NCI-H2107 treated with DMSO at 0.1 percent for 48 hours (cell line): Measurements from ENCODE around the gene DCUN1D2.

Experiments used
- DNase-seq: peaks from one replicate; lab custom pipeline; 2025; ENCODE audit not compliant: unreplicated experiment; lab: John Stamatoyannopoulos, UW

Gene DCUN1D2

GRCh38 chr13:113412440-113412839 is 78.1 kb downstream of the DCUN1D2 start:
- DNase-seq, result no peak

DNA sequence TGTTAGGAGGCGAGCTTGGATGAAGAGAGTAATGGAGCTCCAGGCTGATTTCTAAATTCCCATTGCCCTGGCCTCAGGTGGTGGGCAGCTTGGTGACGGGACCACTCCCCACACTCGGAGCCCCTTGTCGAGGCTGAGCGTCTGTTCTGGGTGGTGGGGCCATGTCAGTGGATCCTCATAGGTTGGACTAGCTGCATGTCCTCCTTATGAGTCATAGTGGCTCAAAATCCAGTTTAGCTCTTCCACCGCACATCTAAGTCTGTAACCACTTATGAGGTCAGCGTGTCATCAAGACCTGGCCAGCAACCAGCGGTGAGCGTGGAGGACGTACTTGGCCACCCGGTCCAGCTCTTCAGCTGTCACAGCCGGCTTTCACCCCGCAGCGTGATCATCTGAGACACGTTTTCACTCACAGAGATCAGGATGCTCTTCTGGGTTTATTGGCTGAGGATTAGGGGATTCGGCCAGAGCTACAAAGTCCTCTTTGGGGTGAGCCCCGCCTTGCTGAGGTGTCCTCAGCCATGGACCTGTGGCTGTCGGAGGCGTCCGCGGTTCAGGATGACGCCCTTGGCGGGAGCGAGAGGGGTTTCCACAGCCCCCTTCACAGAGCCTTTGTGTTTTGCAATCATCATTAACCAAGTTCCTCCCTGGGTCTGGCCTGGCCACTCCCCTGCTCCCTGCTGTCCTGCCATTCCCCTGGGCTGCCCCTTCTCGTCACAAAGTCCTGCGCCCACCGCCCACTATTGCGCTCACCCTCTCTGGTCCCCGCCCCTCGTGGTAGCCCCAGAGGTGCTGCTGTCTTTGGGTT is 79.1 kb downstream of the DCUN1D2 start:
- DNase-seq, result no peak

- DNase-seq, result no peak
Observed at GRCh38 chr13:113410472-113411201, 79.9 kb downstream of the DCUN1D2 start.

GRCh38 chr13:113408562-113408961 is 81.9 kb downstream of the DCUN1D2 start:
- DNase-seq, result no peak

DNA sequence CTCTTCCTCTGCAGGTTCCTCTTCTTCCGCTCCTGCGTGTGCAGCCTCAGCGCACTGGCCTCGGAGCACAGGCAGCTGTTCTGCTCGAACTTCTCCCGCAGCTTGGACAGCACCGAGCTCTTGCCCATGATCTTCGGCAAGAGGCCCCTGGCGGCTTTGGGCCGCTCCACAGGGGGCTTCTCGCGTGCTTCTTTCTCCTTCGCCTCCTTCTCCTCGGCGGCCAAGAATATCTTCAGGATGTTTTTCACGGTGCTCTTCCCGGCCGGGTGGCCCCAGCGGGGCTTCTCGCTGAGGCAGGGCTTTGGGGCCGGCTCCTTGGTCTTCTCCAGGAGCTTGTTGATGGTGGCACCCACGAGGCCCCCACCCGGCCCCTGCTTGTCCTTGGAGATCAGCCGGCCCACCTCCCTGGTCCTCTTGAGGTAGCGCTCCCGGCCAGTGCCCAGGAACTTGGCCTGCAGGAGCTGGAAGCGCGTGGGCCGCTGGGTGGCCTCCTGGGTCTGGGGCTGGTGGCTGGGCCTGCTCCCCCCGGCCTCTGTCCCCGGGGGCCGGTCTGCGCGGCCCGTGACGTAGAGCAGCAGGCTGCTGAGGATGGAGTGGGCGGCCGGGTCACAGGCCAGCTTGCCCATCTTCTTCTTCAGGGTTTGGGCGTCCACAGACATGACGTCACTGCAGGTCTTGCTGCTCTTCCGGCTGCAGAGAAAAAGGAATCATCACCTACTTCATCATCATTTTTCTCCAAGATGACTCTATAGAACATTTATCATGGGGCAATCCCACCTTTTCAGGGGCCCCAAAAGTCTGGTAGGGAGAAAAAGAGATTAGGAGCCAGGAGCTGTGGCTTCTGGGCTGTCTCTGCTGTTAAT is 82.7 kb downstream of the DCUN1D2 start:
- no peak for DNase-seq

- no peak for DNase-seq
Observed at GRCh38 chr13:113407103-113407530, 83.4 kb downstream of the DCUN1D2 start.

DNA sequence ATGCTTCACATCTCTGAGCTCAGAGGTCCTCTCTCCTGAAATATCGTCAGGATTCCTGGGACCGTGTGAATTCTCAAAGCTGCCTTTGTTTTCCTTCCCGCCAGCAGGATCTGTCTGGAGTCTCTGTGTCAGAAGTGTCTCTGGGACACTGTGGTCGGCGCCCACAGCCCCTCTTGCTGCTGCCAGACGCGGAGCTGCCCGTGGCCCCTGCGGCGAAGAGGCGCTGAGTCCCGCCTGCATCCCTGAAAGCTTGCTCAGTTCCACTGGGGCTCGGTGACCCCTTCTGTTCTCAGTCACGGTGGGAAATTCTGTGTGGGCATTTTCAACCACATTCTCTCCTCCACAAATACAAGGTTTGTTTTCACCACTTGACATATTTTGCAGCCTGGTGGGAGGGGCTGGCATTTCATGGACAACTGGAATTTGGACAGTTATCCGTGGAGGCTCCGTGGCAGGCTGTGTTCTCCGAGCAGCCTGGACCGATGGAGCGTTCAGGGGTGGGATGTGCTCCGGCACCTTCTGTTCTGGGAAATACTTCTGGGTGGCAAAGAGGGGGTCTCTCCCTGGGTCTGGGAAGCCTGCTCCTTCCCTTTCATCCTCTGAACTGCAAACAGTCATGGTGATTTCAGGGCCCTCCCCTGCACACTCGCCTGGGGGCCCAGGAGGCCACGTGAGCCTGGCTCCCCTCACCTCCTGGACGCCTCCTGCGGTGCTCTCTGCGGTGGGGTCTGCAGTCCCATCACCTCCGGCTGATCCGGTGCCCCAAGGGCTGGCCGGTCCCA is 84.0 kb downstream of the DCUN1D2 start:
- DNase-seq, result no peak
